ENCODE results near the gene PPP2R2C.

- TF ChIP-seq, protein P1, sequence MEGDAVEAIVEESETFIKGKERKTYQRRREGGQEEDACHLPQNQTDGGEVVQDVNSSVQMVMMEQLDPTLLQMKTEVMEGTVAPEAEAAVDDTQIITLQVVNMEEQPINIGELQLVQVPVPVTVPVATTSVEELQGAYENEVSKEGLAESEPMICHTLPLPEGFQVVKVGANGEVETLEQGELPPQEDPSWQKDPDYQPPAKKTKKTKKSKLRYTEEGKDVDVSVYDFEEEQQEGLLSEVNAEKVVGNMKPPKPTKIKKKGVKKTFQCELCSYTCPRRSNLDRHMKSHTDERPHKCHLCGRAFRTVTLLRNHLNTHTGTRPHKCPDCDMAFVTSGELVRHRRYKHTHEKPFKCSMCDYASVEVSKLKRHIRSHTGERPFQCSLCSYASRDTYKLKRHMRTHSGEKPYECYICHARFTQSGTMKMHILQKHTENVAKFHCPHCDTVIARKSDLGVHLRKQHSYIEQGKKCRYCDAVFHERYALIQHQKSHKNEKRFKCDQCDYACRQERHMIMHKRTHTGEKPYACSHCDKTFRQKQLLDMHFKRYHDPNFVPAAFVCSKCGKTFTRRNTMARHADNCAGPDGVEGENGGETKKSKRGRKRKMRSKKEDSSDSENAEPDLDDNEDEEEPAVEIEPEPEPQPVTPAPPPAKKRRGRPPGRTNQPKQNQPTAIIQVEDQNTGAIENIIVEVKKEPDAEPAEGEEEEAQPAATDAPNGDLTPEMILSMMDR (conservative IDR thresholded peaks at IDR 0.05; ENCODE audit: low read length), result no peak
- no peak for TF ChIP-seq EZH2phosphoT487 (IDR thresholded peaks at IDR 0.05; ENCODE audit: borderline replicate concordance)
These were observed 111.2 kb downstream of the PPP2R2C start for GRCh38 chr4:6361076-6361784.
